ENCODE results near the gene ELMOD2.

Gene ELMOD2

GRCh38 chr4:140584439-140584838 lies 60.5 kb downstream of the ELMOD2 start:
- no peak for DNase-seq (ENCODE audit: low spot score)

- DNase-seq (ENCODE audit: low spot score) = no peak
These were observed 71.1 kb downstream of the ELMOD2 start for GRCh38 chr4:140595065-140595464.

DNA sequence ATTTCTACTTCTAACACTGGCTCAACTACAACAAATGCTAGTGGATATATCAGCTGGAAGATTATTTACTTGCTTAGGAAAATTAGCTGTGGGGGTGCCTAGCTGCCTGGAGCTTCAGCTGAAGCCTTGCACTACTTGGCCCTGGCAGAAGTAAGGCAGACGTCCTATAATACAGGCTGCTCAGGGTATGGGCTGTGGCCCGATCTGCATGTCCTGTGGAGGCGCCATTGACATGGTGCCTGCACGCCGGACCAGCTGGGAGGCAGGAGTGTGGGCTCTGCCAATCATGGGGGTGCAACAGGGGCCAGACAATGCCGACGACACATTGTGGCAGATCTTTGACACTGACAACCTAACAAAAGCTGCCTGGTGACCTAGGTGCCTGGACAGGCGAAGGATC lies 76.4 kb downstream of the ELMOD2 start:
- no peak for DNase-seq (ENCODE audit: low spot score)

DNA sequence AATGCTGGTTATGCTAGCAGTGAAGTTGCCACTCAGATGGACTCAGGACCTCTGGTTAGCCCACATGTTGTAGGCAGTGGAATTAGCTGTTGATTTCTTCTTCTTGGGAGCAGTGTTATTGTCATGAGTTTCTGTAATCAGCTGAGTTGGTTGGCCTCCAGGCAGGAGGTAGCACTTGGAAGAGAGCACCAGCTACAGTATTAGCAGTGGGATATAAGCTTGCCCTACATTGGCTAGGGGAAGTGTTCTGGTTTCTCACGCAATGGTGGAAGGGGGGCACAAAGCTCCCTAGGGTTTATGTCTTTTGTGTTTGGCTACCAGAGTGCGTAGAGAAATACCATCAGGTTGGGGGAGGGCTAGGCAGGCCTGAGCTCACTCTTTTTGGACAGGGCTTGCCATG lies 78.7 kb downstream of the ELMOD2 start:
- no peak for DNase-seq (ENCODE audit: low spot score)

DNA sequence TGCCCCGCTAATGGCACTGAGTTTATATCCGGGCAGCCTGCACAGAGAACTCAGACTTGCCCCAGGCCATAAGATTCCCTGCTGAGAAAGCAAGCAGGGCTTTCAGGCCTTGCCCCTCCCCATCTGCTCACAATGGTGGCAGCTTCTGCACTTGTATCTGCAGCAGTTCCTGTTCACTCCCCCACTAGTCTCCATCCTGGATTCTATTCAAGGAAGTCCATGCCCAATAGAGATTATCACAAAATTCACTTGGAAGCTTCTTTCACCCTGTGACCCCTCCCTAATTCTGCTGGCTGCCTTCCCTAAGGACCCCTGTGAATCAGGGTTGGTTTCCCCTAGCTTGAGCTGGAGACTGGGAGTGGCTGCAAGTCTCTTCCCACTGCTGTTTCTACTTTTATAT lies 79.3 kb downstream of the ELMOD2 start:
- DNase-seq (ENCODE audit: low spot score) = no peak

Measured in hematopoietic multipotent progenitor cell treated with erythropoietin and hydrocortisone succinate and interleukin-3 and kit ligand, for 17 days (in vitro differentiated cells).